ENCODE data around the gene APH1A. TPM values are rescaled to one million over a fixed set of nuclear protein-coding genes. Genes with fewer than 3 reads are reported as not detected.

APH1A gene
- total RNA-seq, 1 experiment from 2014 or later = 211 TPM

- Histone ChIP-seq H3K4me1 (ENCODE audit: insufficient read depth, low read length) (peaks cover 52% of the 10 kb centered on the region), H2AFZ (ENCODE audit: low read length) (no peak overlapping the region), H3K36me3 (ENCODE audit: low read depth, low read length) (peaks cover 24% of the 10 kb centered on the region; the same call in 1 of the 2 replicates), H3K9me3 (ENCODE audit: low read length) (no peaks in the 10 kb centered on the region), H4K20me1 (ENCODE audit: low read length) (no peaks in the 10 kb centered on the region), H3K4me3 (ENCODE audit: low read length) (peak overlapping the region; percentile 14; the same call in 1 of the 2 replicates), H3K9me2 (replicated peaks; ENCODE audit: low read length) (no peaks in the 10 kb centered on the region), H3K9ac (ENCODE audit: low read length) (peak overlapping the region; percentile 48), H3K79me2 (ENCODE audit: low read length) (peaks cover 20% of the 10 kb centered on the region), H3K27me3 (ENCODE audit: low read length) (no peaks in the 10 kb centered on the region), H3K4me2 (ENCODE audit: low read length) (peak overlapping the region; percentile 74), H3F3A (ENCODE audit: low read length, unreplicated experiment) (peaks cover 8% of the 10 kb centered on the region), H3K27ac (ENCODE audit: low read length) (peak overlapping the region; percentile 87)
- DNase-seq = peak; percentile 89
- intact Hi-C loops (cut with micrococcal nuclease) = no loop called here
- ATAC-seq = peak; percentile 77
- no TSS peak for BruUV-seq (replicated peaks)
- TF ChIP-seq EZH2 (IDR thresholded peaks at IDR 0.05; ENCODE audit: low read length, unreplicated experiment) (no peak), CTCF (conservative IDR thresholded peaks at IDR 0.05; ENCODE audit: low read depth, low read length) (peak; percentile 38), EZH2phosphoT487 (IDR thresholded peaks at IDR 0.05; ENCODE audit: borderline replicate concordance, low read length) (no peak)
- ChIA-PET POLR2A (ENCODE audit: unreplicated experiment) (interaction anchor here (0.6 to 0.7 kb wide), 2 partner anchors 20 to 1278 kb away, joined by 3 to 4 read pairs; partner anchors contain the start of gene CIART), CTCF (interaction anchor here (0.8 to 1.0 kb wide), 2 partner anchors 11 to 19 kb away, joined by 3 read pairs; no protein-coding TSS in a partner anchor)
Measured at GRCh38 chr1:150262388-150263320, 6.2 kb downstream of the APH1A start.

- H3K79me2 ChIP-seq (ENCODE audit: low read length) = peaks cover 8% of the 10 kb centered on the region
- H3K27me3 ChIP-seq (ENCODE audit: low read length) = no peaks in the 10 kb centered on the region
- DNase-seq = no peak
- no peak overlapping the region for H2AFZ ChIP-seq (ENCODE audit: low read length)
- intact Hi-C loops (cut with micrococcal nuclease) = no loop called here
- no peak for TF ChIP-seq EZH2phosphoT487 (IDR thresholded peaks at IDR 0.05; ENCODE audit: borderline replicate concordance, low read length)
- no peak for TF ChIP-seq CTCF (conservative IDR thresholded peaks at IDR 0.05; ENCODE audit: low read depth, low read length)
- no peak for TF ChIP-seq EZH2 (IDR thresholded peaks at IDR 0.05; ENCODE audit: low read length, unreplicated experiment)
- ChIA-PET CTCF (no interaction called here), POLR2A (ENCODE audit: unreplicated experiment) (interaction anchor here (0.6 kb wide), 1 partner anchor 1967 kb away, joined by 7 read pairs; no protein-coding TSS in a partner anchor)
- H3K9me3 ChIP-seq (ENCODE audit: low read length) = no peaks in the 10 kb centered on the region
- H3K4me1 ChIP-seq (ENCODE audit: insufficient read depth, low read length) = peaks cover 46% of the 10 kb centered on the region
- H3F3A ChIP-seq (ENCODE audit: low read length, unreplicated experiment) = peaks cover 8% of the 10 kb centered on the region
- H3K9me2 ChIP-seq (replicated peaks; ENCODE audit: low read length) = no peaks in the 10 kb centered on the region
- no peak overlapping the region for H3K4me3 ChIP-seq (ENCODE audit: low read length)
- H3K4me2 ChIP-seq (ENCODE audit: low read length) = peak overlapping the region; percentile 74; the same call in 1 of the 2 replicates
- ATAC-seq = no peak
- peaks cover 16% of the 10 kb centered on the region; the same call in 1 of the 2 replicates for H3K36me3 ChIP-seq (ENCODE audit: low read depth, low read length)
- BruUV-seq (replicated peaks) = no TSS peak
- H3K27ac ChIP-seq (ENCODE audit: low read length) = peak overlapping the region; percentile 87
- no peaks in the 10 kb centered on the region for H4K20me1 ChIP-seq (ENCODE audit: low read length)
- H3K9ac ChIP-seq (ENCODE audit: low read length) = no peak overlapping the region
Measured at GRCh38 chr1:150261367-150261766, 7.4 kb downstream of the APH1A start.

Data from PC-3 (cell line).